WI38 (cell line): ENCODE results near the gene PRR35.
A peak's percentile ranks its signal among the peaks of the same experiment; 100 is the strongest.

Experiments
- H3K4me3 ChIP-seq: 2 replicates; pipeline ENCODE4 v1.5.1; 2011; ENCODE audit warnings: low read depth, mild to moderate bottlenecking, control low read depth, low read length
- TF ChIP-seq, protein P1 (sequence below): IDR thresholded peaks from 2 replicates; pipeline ENCODE4 v1.5.1; 2012; ENCODE audit warnings: low read depth, mild to moderate bottlenecking, control low read depth, low read length

The PRR35 gene

DNA sequence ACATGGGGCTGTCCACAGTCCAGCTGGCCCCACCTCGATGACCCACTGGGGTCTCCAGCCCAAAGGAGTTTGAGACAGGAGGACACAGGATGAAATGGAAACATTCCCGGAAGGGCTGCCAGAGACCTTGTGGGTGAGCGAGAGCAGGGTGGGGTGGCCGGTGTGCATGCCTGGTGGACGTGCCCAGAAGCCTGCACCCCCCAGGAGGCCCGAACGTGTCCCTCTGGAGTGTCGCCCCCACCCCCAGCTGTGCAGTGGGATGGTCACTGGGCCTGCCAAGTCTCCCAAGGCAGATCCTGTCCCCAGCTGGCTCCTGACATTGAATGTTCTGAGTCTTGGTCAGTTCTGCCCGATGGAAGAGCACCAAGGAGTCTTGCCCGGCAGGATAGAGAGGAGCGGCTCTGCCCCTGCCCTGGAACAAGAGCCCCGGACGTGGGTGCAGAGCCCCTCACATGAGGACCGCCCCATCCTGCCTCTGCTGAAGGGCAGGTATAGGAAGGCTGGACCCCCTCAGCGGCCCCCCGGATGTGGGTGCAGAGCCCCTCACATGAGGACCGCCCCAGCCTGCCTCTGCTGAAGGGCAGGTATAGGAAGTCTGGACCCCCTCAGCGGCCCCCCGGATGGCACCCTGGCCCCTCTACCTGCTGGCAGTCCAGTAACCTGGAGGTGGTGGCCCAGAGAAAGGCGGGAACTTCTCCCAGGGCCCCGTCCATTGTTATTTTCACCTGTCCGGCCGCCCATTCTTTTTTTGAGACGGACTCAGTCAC, 35.7 kb upstream of the PRR35 start:
- no peak overlapping the region for H3K4me3 ChIP-seq
- TF ChIP-seq, protein P1, sequence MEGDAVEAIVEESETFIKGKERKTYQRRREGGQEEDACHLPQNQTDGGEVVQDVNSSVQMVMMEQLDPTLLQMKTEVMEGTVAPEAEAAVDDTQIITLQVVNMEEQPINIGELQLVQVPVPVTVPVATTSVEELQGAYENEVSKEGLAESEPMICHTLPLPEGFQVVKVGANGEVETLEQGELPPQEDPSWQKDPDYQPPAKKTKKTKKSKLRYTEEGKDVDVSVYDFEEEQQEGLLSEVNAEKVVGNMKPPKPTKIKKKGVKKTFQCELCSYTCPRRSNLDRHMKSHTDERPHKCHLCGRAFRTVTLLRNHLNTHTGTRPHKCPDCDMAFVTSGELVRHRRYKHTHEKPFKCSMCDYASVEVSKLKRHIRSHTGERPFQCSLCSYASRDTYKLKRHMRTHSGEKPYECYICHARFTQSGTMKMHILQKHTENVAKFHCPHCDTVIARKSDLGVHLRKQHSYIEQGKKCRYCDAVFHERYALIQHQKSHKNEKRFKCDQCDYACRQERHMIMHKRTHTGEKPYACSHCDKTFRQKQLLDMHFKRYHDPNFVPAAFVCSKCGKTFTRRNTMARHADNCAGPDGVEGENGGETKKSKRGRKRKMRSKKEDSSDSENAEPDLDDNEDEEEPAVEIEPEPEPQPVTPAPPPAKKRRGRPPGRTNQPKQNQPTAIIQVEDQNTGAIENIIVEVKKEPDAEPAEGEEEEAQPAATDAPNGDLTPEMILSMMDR, result no peak

GRCh38 chr16:525123-525519, 35.1 kb upstream of the PRR35 start:
- TF ChIP-seq, protein P1, result no peak
- H3K4me3 ChIP-seq, result no peak overlapping the region

DNA sequence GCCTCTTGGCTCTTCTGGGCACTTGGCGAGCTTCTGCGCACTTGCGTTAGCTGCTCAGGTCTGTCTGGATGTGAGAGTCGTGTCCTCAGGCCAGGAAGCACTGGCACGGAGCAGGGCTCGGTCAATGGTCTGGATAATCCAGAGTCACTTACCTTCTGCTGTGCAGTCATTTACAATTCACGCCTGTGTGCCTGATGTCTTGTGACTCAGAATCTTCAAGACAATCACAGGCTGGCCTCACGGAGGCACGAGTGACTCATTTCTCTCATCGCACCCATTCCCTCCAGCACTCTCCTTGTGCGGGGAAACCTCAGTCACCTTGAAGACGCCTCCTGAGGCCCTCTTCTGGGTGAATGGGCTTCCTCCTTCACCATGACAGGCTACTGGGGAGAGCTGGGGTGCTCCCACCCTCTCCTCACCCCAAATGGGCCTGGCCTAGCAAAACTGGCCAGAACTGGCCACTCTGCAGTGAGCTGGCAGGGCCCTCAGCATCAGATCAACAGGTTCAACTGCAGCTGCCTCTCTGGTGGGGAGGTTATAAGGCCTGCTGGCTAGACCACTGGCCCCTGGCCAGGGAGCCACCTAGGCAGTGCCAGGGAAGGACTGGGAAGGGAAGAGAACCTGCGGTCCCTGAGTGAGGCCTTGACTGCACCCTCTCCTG, 34.5 kb upstream of the PRR35 start:
- H3K4me3 ChIP-seq, result peak overlapping the region; percentile 83
- TF ChIP-seq, protein P1, result no peak

DNA sequence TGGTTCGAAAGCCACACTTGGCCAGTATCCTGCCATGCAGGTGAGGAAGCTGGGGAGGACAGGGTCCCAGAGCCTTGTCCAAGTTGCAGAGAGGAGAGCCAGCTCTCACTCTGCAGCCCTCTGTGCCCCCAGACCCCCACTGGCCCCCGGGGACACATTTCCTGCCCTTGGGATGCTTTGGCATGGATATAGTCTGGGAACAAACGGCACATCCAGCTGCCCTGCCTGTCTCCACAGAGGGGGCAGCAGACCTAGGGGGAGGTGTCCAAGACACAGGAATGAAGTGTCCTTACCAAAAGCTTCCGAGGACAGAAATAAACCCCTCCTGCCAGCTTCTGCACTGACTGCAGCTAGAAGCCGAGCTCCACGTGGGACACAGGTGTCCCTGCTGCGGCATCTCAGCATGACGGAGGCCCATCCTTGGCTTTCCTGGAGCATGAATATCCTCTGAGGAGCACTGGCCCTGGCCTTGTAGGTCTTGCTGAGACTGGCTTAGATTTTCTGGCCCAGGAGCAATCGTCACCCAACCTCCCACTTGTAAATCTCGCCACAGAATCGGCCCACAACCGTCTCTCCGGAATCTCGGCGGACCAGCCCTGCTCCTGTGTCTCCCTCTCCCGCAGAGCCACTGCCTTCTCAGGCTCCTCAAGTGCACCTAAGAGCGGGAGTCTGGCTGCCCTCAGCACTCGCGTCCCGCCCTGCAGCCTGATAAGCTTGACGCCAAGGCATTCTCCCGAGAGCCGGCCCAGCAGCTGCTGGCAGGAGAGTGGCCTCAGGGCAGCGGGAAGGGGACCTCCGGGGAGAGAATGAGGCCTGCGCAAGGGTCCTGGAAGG, 33.8 kb upstream of the PRR35 start:
- TF ChIP-seq, protein P1, result no peak
- H3K4me3 ChIP-seq, result peak overlapping the region; percentile 83

- TF ChIP-seq, protein P1, result no peak
- H3K4me3 ChIP-seq, result peak within 1 kb of the TSS; percentile 83
Observed at GRCh38 chr16:527015-527903, 32.9 kb upstream of the PRR35 start, which contains the start of gene CAPN15. Gene CAPN15 (plus strand): TSS chr16:527712. CDS start chr16:546839, 19,127 bp downstream.

GRCh38 chr16:528111-529011, 31.8 kb upstream of the PRR35 start:
- H3K4me3 ChIP-seq, result peak overlapping the region; percentile 75

More at GRCh38 chr16:528111-529011, 31.8 kb upstream of the PRR35 start:
- TF ChIP-seq, protein P1, result no peak
